SK-N-SH (cell line): ENCODE data around the gene SPTBN1.

ENCODE experiments used
- CHD2 ChIP-seq: fragments of 150-350 bp; IDR thresholded peaks from 2 replicates; pipeline ENCODE4 v1.6.1; 2018; ENCODE audit warnings: low read length; ENCODE audit not compliant: partially characterized antibody
- EZH2phosphoT487 ChIP-seq: fragments of 200-600 bp; sonication (generic); IDR thresholded peaks from 2 replicates; pipeline ENCODE4 v1.6.1; 2017; ENCODE audit warnings: low read depth, mixed run types, mild to moderate bottlenecking, antibody characterized with exemption, moderate library complexity, borderline replicate concordance
- GABPA ChIP-seq: IDR thresholded peaks from 2 replicates; pipeline ENCODE4 v1.4.0; 2012; ENCODE audit warnings: low read depth, mild to moderate bottlenecking
- MEF2A ChIP-seq: IDR thresholded peaks from 2 replicates; pipeline ENCODE4 v1.4.0; 2012; ENCODE audit warnings: low read depth, borderline replicate concordance
- POLR2AphosphoS5 ChIP-seq: IDR thresholded peaks from 2 replicates; pipeline ENCODE4 v1.6.1; 2012; ENCODE audit warnings: low read depth, low read length
- RAD21 ChIP-seq: IDR thresholded peaks from 2 replicates; pipeline ENCODE4 v1.6.1; 2012; ENCODE audit warnings: mild to moderate bottlenecking, low read length
- RCOR1 ChIP-seq: fragments of 150-350 bp; IDR thresholded peaks from 2 replicates; pipeline ENCODE4 v1.6.1; 2017; ENCODE audit warnings: antibody characterized with exemption, low read length
- TAF1 ChIP-seq: IDR thresholded peaks from 2 replicates; pipeline ENCODE4 v1.6.1; 2012; ENCODE audit warnings: low read depth, mild to moderate bottlenecking, low read length, moderate library complexity, borderline replicate concordance
- TF ChIP-seq, protein P1 (sequence below): IDR thresholded peaks from 2 replicates; pipeline ENCODE4 v1.6.1; 2012; ENCODE audit warnings: mild to moderate bottlenecking, low read depth, low read length, moderate library complexity
- TF ChIP-seq, protein P2 (sequence below): fragments of 200-600 bp; sonication (generic); IDR thresholded peaks from 2 replicates; pipeline ENCODE4 v1.6.1; 2017; ENCODE audit warnings: antibody characterized with exemption, mild to moderate bottlenecking, moderate library complexity
- TF ChIP-seq, protein P3 (sequence below): fragments of 150-350 bp; IDR thresholded peaks from 2 replicates; pipeline ENCODE4 v1.6.1; 2017; ENCODE audit warnings: antibody characterized with exemption, low read length, low read depth, borderline replicate concordance

DNA sequence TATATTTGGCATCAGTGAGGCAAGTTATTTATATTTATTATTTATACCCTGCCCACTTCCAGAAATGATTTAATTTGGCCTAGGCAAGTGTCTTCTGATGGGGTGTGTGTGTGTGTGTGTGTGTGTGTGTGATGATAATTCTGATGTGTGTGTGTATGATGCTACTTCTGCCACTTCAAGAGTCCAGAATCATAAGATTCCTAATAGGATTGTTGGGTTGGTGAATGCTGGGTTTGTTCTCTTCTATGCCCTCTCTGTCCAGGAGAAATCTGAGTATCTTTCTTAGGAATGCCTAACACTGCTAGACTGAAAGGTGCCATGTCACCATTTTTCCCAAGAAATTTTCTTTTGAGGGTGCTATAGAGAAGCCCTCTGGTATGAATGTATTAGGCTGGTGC is 122.5 kb downstream of the SPTBN1 start:
- TF ChIP-seq GABPA: no peak
- no peak for TF ChIP-seq CHD2
- TF ChIP-seq, protein P1, sequence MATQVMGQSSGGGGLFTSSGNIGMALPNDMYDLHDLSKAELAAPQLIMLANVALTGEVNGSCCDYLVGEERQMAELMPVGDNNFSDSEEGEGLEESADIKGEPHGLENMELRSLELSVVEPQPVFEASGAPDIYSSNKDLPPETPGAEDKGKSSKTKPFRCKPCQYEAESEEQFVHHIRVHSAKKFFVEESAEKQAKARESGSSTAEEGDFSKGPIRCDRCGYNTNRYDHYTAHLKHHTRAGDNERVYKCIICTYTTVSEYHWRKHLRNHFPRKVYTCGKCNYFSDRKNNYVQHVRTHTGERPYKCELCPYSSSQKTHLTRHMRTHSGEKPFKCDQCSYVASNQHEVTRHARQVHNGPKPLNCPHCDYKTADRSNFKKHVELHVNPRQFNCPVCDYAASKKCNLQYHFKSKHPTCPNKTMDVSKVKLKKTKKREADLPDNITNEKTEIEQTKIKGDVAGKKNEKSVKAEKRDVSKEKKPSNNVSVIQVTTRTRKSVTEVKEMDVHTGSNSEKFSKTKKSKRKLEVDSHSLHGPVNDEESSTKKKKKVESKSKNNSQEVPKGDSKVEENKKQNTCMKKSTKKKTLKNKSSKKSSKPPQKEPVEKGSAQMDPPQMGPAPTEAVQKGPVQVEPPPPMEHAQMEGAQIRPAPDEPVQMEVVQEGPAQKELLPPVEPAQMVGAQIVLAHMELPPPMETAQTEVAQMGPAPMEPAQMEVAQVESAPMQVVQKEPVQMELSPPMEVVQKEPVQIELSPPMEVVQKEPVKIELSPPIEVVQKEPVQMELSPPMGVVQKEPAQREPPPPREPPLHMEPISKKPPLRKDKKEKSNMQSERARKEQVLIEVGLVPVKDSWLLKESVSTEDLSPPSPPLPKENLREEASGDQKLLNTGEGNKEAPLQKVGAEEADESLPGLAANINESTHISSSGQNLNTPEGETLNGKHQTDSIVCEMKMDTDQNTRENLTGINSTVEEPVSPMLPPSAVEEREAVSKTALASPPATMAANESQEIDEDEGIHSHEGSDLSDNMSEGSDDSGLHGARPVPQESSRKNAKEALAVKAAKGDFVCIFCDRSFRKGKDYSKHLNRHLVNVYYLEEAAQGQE: no peak
- TF ChIP-seq, protein P2, sequence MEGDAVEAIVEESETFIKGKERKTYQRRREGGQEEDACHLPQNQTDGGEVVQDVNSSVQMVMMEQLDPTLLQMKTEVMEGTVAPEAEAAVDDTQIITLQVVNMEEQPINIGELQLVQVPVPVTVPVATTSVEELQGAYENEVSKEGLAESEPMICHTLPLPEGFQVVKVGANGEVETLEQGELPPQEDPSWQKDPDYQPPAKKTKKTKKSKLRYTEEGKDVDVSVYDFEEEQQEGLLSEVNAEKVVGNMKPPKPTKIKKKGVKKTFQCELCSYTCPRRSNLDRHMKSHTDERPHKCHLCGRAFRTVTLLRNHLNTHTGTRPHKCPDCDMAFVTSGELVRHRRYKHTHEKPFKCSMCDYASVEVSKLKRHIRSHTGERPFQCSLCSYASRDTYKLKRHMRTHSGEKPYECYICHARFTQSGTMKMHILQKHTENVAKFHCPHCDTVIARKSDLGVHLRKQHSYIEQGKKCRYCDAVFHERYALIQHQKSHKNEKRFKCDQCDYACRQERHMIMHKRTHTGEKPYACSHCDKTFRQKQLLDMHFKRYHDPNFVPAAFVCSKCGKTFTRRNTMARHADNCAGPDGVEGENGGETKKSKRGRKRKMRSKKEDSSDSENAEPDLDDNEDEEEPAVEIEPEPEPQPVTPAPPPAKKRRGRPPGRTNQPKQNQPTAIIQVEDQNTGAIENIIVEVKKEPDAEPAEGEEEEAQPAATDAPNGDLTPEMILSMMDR: no peak
- TF ChIP-seq MEF2A: no peak
- no peak for TF ChIP-seq POLR2AphosphoS5
- no peak for TF ChIP-seq TAF1
- TF ChIP-seq, protein P3, sequence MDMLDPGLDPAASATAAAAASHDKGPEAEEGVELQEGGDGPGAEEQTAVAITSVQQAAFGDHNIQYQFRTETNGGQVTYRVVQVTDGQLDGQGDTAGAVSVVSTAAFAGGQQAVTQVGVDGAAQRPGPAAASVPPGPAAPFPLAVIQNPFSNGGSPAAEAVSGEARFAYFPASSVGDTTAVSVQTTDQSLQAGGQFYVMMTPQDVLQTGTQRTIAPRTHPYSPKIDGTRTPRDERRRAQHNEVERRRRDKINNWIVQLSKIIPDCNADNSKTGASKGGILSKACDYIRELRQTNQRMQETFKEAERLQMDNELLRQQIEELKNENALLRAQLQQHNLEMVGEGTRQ: no peak
- TF ChIP-seq RAD21: no peak
- TF ChIP-seq EZH2phosphoT487: no peak
- TF ChIP-seq RCOR1: no peak
